HTR-8/SVneo (cell line): ENCODE data around the gene AK5.

ENCODE experiments used
- DNase-seq: peaks from one replicate; pipeline ENCODE4 v3.0.0; 2011; ENCODE audit warnings: low spot score, mixed read lengths; ENCODE audit not compliant: insufficient read length
- FAIRE-seq: peaks from 2 replicates; lab custom pipeline; 2011; peaks lifted over from hg19 to GRCh38; lab: Jason Lieb, UNC

AK5 gene

GRCh38 chr1:77421504-77422233 lies 139.8 kb downstream of the AK5 start:
- DNase-seq (no peak), FAIRE-seq (no peak)

DNA sequence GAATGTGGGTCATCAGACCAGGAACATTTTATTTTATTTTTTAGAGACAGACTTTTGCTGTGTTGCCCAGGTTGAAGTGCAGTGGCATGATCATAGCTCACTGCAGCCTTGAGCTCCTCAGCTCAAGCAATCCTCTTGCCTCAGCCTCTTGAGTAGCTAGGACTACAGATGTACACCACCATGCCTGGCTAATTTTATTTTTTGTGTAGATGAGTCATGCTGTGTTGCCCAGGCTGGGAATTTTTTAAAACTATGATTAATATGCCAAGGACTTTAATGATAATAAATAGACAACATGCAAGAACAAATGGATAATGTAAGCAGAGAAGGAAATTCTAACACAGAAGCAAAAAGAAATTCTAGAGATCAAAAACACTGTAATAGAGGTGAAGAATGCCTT lies 142.4 kb downstream of the AK5 start:
- no peak for FAIRE-seq
- DNase-seq: no peak

- DNase-seq: no peak
- FAIRE-seq: no peak
These were observed 146.2 kb downstream of the AK5 start for GRCh38 chr1:77428068-77428467.

GRCh38 chr1:77430966-77431690 lies 149.3 kb downstream of the AK5 start:
- no peak for FAIRE-seq

GRCh38 chr1:77433934-77434333 lies 152.1 kb downstream of the AK5 start:
- DNase-seq (no peak), FAIRE-seq (no peak)

More at GRCh38 chr1:77430966-77431690, 149.3 kb downstream of the AK5 start:
- no peak for DNase-seq

GRCh38 chr1:77434967-77435366 lies 153.1 kb downstream of the AK5 start:
- DNase-seq (no peak), FAIRE-seq (no peak)

DNA sequence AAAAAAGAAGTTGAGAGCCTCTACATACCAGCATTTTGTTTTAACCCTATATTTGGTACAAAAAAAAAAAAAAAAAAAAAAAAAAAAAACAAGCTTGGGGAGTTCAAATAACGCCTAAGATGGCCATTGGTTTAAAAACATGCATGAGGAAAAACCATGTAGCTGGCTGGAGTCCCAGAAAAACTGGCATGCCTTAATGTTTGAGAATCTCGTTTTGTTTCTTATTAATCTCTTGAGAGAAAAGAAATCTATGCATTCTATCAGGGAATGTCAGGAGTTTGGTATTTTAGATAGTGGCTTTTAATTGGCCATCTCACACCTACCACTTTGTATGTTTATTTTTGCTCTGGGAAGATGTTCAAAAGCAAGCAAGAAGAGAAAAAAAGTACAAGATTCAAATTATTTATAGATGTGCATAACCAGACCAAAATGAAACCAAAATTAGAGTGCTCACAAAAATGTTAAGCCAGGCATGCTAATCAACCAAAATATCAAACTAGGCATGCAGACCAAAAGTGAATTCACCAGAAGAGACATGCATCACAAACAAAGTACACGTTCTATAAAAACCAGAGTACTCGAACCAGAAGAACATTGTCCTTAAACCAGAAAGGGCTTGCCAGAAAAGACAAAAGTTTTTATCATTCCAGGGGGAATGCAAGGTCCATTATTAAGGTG lies 156.6 kb downstream of the AK5 start:
- FAIRE-seq: no peak
- no peak for DNase-seq

DNA sequence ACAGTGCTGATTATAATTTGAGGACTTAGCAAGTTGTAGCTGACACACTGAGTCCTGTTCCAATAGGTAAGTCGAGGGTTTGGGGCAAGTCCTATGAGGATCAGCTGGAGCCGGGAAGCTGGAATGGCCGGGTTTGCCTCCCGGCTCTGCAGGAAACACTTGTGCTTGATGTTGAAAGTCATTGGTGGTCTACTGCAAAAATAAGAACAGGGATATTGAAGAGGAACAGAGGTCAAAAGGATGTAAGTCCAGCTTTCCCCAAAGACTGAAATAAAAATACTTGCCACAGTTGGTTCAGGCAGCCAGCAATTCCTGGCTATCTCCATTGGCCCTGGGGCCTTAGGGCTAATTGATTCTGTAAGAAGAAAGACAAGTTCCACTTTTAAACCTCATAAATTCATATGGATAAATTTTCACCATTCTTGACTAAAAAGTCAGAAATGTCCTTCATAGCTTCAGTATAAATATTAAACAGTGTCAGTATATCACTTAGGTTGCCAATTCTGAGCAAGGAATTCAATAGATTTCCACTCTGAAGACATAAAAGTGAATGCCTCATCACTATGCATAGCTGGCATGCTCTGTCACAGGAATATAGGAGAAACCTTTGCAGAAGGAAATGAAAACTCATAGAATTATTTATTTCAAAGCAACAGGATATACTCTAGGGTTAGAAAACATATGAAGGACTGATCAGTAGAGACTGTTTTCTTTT lies 165.2 kb downstream of the AK5 start:
- DNase-seq (no peak), FAIRE-seq (no peak)

DNA sequence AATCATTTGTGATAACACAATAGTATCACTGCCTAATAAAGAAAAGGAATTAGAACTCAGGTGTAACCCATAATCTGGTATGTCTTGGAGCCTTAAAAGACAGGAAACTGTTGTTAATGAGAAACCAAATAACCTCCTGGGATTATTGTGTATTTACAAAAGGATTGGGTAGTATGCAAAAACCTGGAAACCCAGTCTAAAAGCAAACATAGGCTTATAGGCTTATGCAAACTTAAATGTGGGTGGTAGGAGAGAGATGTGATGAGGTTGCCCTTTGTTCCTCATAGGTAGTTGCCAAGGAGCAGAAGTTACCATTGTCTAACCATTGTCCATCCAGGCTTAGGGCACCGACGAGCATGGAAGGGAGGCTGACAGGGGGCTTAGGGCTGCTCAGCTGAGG lies 165.8 kb downstream of the AK5 start:
- DNase-seq: no peak
- FAIRE-seq: no peak

DNA sequence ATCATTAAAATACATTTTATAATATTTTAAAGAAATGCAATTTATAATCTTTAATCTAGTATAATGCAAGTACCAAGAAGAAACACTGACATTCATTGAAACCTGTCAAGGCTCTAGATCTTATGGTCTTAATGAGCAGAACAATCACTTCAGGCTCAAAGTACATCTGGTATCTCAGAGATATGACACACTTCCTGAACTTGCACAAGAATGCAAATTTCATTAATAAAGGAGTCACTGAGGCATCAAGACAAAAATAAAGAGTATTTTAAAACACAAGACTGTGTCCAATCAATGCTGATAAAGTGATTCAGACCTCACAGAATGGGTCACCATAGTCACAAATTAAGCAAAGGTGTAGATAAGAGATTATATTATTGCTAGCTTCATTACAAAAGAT lies 178.1 kb downstream of the AK5 start:
- DNase-seq (no peak), FAIRE-seq (no peak)

- DNase-seq (no peak), FAIRE-seq (no peak)
These were observed 179.9 kb downstream of the AK5 start for GRCh38 chr1:77461691-77462090.

DNA sequence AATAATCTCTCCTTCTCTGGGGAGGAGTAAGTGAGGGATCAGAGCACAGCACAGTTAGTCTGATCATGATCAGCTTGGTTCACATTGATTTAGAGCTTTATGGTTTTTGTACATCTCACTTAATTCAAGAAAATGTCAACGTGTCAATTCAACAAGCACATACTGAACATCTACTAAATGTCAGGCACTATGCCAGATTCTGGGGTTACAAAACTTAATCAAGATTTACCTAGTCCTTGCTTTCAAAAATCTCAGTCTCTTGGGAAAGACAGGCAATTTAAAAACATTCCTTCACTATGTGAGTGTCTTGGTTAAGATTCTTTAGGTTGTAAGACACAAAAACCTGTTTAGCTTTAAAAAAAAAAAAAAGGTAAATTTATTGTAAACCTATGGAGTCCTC lies 181.4 kb downstream of the AK5 start:
- no peak for FAIRE-seq
- DNase-seq: no peak

DNA sequence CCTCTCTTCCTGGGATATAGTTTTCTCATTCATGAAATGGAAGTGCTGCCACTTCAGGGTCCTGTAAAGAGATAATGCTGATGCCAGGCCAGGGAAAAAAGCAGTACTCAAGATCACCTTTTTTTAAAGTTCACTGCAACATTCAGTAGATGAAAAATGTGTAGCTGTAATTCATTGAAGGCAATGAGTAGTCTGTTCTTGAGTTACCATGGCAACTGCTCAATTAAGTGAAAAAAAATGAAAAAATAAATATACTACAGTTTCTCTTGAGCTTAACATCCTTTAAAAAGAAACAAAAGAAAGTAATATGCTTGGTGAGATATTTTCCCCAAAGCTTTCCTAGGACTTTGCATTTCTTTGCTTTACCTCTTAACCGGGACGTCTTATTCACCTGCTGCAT lies 183.3 kb downstream of the AK5 start:
- no peak for DNase-seq
- no peak for FAIRE-seq

DNA sequence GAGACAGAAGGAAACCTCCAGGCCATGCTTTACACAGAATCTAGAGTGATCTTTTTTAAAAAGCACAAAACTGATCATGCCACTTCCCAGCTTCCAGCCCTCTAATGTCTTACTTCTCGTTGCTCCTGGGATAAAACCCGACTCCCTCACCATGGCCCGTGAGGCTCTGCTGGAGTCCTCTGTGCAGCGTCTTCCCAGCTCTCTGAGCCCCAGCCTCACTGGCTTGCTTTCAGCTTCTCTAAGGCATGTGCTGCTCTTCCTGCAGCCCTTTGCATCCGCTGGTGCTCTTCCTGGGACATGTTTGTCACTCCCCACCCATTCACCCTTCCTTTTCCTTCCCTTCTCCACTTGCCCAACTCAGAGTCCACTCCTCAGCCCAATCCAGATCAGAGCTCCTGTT lies 184.1 kb downstream of the AK5 start:
- DNase-seq (no peak), FAIRE-seq (no peak)

DNA sequence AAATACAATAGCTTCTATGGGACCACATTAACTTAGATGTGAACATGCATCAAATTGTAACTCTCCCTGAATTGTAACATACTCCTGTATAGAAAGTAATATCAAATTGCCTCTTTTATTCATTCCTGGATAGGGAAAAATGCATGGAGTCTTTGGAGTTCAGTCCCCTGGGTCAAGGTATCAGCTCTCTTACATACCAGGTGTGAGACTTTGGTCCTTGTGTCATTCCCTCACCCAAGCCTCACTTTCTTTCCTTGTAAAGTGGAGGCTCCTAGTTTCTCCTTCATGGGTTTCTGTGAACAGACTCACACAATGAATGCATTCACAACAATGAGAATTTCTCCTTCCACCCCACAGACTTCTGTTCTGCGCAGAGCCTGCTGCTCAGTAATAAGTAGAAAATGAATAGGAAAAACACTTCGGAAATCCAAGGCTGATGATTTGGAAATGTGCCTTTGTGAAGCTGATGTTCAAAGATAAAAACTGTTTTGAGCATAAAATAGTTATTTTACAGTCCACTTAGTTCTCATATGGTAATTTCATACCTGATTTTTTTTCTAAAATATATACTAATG lies 185.3 kb downstream of the AK5 start:
- FAIRE-seq (no peak), DNase-seq (no peak)

DNA sequence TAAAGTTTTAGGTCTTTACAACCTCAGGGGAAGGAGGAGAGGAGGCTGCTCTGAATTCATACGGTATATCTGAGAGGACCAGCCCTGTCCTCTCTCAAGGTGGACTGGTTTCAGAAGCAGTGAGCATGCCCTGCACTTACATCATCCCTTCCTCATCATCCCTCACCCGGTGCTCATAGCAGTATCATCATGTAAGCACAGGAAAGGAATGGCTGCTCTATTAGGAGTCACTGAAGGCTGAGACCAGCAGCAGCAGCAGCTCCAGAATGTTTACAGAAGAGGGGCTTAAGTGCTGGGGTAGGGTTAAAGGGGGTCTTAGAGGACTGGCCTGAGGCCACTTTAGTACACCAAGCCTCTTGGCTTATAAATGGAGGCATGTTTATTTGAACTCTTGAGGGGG lies 185.9 kb downstream of the AK5 start:
- DNase-seq (no peak), FAIRE-seq (no peak)

DNA sequence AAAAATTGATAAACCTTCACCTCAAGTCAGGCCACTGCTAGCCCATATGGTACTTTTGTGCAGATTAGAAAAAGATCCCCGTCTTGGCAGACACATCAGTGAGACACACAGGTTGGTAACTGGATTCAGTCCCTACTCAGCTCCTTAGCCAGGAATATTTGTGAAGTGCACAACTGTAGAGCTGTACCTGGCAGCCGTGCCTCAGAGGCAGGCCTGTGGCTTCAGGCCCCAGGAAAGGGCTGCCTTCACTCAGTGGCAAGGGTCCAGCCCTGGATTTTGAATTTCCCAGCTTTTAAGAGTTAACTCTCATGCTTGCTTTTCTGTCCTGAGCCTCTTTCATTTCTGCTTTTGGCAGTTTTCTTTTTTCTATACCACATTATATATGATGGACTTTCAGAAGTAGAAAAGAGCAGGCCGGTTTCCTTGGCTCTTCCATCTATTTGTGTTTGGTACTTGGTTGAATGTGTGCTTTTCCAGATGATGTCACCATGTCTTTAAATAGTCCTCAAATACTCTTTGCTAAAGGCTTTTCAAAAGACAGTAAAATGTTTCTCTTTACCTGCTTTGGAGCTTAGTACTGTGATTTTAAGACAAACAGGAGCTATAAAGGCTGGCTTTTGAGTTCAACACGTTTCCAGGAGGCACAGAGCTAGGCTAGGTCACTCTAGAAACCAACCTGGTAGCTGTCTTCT lies 186.6 kb downstream of the AK5 start:
- no peak for FAIRE-seq
- DNase-seq: no peak

GRCh38 chr1:77468949-77469710 lies 187.3 kb downstream of the AK5 start:
- DNase-seq: no peak
- FAIRE-seq: no peak

- DNase-seq: no peak
- FAIRE-seq: no peak
These were observed 189.9 kb downstream of the AK5 start for GRCh38 chr1:77471691-77472090.
